T-helper 1 cell treated with Interleukin-12 subunit alpha and Interleukin-12 subunit beta and Interleukin-4 antibody, amounts not matched to agents 30 μg/mL and 1 μg/mL, for 36 hours (primary cell): ENCODE data around the gene ZFP64.
"Not testable (repeated sequence)": the region's sequence is repeated elsewhere in the genome, so short reads cannot be mapped to it uniquely, and the experiment has no call there.

ENCODE experiments used
- H3K27ac Mint-ChIP-seq: one replicate; pipeline ENCODE4 v1.8.0; 2021; ENCODE audit warnings: mild to moderate bottlenecking, mixed read lengths
- H3K27me3 Mint-ChIP-seq: one replicate; pipeline ENCODE4 v1.8.0; 2021; ENCODE audit warnings: low read depth, mixed read lengths
- H3K36me3 Mint-ChIP-seq: one replicate; pipeline ENCODE4 v1.8.0; 2021; ENCODE audit warnings: low read depth, mixed read lengths
- H3K4me1 Mint-ChIP-seq: one replicate; pipeline ENCODE4 v1.8.0; 2021; ENCODE audit warnings: low read depth, mixed read lengths
- H3K4me3 Mint-ChIP-seq: one replicate; pipeline ENCODE4 v1.8.0; 2021; ENCODE audit warnings: mild to moderate bottlenecking, moderate library complexity, mixed read lengths
- H3K9me3 Mint-ChIP-seq: one replicate; pipeline ENCODE4 v1.8.0; 2021; ENCODE audit warnings: mixed read lengths

ZFP64 gene

DNA sequence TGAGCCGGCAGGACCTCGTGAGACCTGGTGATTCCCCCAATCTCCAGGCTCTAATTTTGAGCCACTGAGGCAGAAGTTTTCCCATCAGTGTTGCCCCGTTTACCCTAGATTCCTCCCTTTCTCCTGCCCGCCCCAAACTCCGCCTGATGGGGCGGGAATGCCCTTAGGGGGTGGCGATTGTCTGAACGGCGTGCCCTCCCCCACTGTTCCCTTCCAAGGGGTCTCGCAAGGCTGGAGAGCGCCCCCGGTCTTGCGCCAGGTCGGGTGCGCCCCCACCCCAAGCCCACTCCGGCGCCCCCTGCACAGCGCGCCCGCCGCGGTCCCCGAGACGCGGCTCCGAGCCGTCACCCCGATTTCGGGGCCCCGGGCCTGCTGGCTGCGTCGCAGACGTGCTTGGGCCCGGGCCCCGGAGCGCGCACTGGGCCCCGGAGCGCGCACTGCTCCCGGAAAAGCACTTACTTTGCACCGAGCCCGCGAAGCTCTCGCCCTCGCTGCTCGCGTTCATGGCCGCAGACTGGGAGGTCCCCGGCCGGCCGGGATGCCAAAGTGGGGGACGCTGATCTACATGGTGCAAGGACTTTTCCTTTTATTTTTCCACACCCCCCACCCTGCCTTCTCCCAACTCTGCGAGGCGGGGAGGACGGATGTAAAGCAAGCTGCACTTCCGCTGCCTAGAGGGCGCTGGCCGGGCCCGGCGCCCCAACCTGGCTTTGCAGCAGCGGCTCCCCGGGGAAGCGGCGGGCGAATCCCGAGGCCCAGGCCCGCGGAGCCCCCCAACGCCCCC lies at the start of gene ZFP64:
TSS of gene ZFP64 (minus strand) at position 648 of the 784 bp plus-strand sequence. CDS start at position 505, 143 bp downstream.
- H3K27me3 Mint-ChIP-seq, result no peaks in the 10 kb centered on the region
- peak within 1 kb of the TSS; percentile 90 for H3K27ac Mint-ChIP-seq
- H3K9me3 Mint-ChIP-seq, result no peaks in the 10 kb centered on the region
- no peaks in the 10 kb centered on the region for H3K36me3 Mint-ChIP-seq
- peaks cover 13% of the 10 kb centered on the region for H3K4me1 Mint-ChIP-seq
- H3K4me3 Mint-ChIP-seq, result peak within 1 kb of the TSS; percentile 93

- H3K27ac Mint-ChIP-seq, result no peak overlapping the region
- no peak overlapping the region for H3K4me3 Mint-ChIP-seq
- no peaks in the 10 kb centered on the region for H3K4me1 Mint-ChIP-seq
These were observed 49.2 kb upstream of the ZFP64 start for GRCh38 chr20:52240802-52241201.

DNA sequence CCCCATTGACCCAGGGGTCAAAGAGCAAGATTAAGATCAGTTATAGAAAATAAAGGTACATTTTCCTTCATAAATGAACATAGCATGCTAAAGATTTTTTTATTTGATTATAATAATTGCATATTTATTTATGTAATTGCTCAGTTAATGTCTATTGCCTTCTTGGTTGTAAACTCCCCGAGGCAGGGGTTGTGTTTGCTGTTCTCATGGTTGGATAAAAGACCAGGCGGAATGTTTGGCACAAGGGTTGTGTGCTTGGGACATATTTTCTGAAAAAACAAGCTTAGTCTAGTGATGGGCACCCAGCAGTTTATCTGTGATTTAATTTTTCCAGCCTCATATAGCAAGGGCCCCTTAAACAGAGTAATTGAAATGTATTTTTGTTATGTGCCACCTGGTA lies 47.5 kb upstream of the ZFP64 start:
- Mint-ChIP-seq H3K27me3 (peaks cover 3% of the 10 kb centered on the region), H3K4me3 (no peak overlapping the region), H3K9me3 (no peaks in the 10 kb centered on the region), H3K4me1 (no peaks in the 10 kb centered on the region), H3K36me3 (no peaks in the 10 kb centered on the region), H3K27ac (no peak overlapping the region)

More at GRCh38 chr20:52240802-52241201, 49.2 kb upstream of the ZFP64 start:
- H3K27me3 Mint-ChIP-seq, result peaks cover 3% of the 10 kb centered on the region
- H3K9me3 Mint-ChIP-seq, result no peaks in the 10 kb centered on the region
- H3K36me3 Mint-ChIP-seq, result no peaks in the 10 kb centered on the region

DNA sequence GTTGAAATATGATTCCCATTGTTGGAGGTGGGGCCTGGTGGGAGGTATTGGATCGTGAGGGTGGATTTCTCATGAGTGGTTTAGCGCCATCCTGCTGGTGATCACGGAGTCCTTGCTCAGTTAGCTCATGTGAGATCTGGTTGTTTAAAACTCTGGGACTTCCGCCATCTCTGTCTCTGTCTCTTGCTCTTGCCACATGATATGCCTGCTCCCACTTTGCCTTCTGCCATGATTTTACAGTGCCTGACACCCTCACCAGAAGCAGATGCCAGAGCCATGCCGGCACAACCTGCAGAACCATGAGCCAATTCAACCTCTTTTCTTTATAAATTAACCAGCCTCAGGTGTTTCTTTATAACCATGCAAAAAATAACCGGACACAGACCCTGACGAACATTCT lies 44.7 kb upstream of the ZFP64 start:
- Mint-ChIP-seq H3K9me3 (no peaks in the 10 kb centered on the region), H3K27me3 (peaks cover 6% of the 10 kb centered on the region), H3K27ac (no peak overlapping the region), H3K36me3 (no peaks in the 10 kb centered on the region), H3K4me1 (no peaks in the 10 kb centered on the region), H3K4me3 (no peak overlapping the region)

- Mint-ChIP-seq H3K9me3 (no peaks in the 10 kb centered on the region), H3K36me3 (no peaks in the 10 kb centered on the region), H3K4me1 (no peaks in the 10 kb centered on the region), H3K4me3 (no peak overlapping the region), H3K27ac (no peak overlapping the region), H3K27me3 (peaks cover 6% of the 10 kb centered on the region)
These were observed 43.5 kb upstream of the ZFP64 start for GRCh38 chr20:52235129-52235528.

- Mint-ChIP-seq H3K36me3 (no peaks in the 10 kb centered on the region), H3K27me3 (peaks cover 6% of the 10 kb centered on the region), H3K27ac (no peak overlapping the region)
These were observed 42.9 kb upstream of the ZFP64 start for GRCh38 chr20:52234302-52235045.

GRCh38 chr20:52231230-52231746 lies 39.7 kb upstream of the ZFP64 start:
- Mint-ChIP-seq H3K27ac (no peak overlapping the region), H3K4me3 (no peak overlapping the region), H3K27me3 (peaks cover 3% of the 10 kb centered on the region), H3K36me3 (no peaks in the 10 kb centered on the region), H3K4me1 (no peaks in the 10 kb centered on the region), H3K9me3 (no peaks in the 10 kb centered on the region)

More at GRCh38 chr20:52234302-52235045, 42.9 kb upstream of the ZFP64 start:
- Mint-ChIP-seq H3K4me3 (no peak overlapping the region), H3K4me1 (no peaks in the 10 kb centered on the region), H3K9me3 (no peaks in the 10 kb centered on the region)

GRCh38 chr20:52230409-52230808 lies 38.8 kb upstream of the ZFP64 start:
- H3K4me1 Mint-ChIP-seq, result no peaks in the 10 kb centered on the region
- no peaks in the 10 kb centered on the region for H3K9me3 Mint-ChIP-seq
- H3K4me3 Mint-ChIP-seq, result no peak overlapping the region
- H3K27ac Mint-ChIP-seq, result no peak overlapping the region
- H3K36me3 Mint-ChIP-seq, result no peaks in the 10 kb centered on the region
- peaks cover 3% of the 10 kb centered on the region for H3K27me3 Mint-ChIP-seq

DNA sequence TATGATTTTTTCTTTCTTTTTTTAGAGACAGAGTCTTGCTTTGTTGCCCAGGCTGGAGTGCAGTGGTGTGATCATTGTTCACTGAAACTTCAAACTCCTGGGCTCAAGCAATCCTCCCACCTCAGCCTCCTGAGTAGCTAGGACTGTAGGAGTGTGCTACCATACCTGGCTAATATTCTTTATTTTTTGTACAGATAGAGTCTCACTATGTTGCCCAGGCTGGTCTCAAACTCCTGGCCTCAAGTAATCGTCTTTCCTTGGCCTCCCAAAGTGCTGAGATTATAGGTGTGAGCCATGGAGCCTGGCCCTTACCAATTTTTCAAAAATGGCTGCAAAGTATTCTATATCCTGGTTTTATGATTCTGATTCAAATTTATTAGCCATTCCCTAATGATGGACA lies 37.8 kb upstream of the ZFP64 start:
- H3K4me3 Mint-ChIP-seq, H3K4me1 Mint-ChIP-seq, H3K27me3 Mint-ChIP-seq: not testable (repeated sequence)

GRCh38 chr20:52226370-52226769 lies 34.8 kb upstream of the ZFP64 start:
- no peak overlapping the region for H3K27ac Mint-ChIP-seq
- peaks cover 5% of the 10 kb centered on the region for H3K9me3 Mint-ChIP-seq
- H3K4me1 Mint-ChIP-seq, result no peaks in the 10 kb centered on the region
- no peaks in the 10 kb centered on the region for H3K27me3 Mint-ChIP-seq
- no peak overlapping the region for H3K4me3 Mint-ChIP-seq
- no peaks in the 10 kb centered on the region for H3K36me3 Mint-ChIP-seq

More for the DNA sequence above, 37.8 kb upstream of the ZFP64 start:
- H3K9me3 Mint-ChIP-seq, H3K36me3 Mint-ChIP-seq, H3K27ac Mint-ChIP-seq: not testable (repeated sequence)

GRCh38 chr20:52224920-52225319 lies 33.3 kb upstream of the ZFP64 start:
- Mint-ChIP-seq H3K27ac (no peak overlapping the region), H3K9me3 (peaks cover 16% of the 10 kb centered on the region), H3K4me1 (no peaks in the 10 kb centered on the region), H3K27me3 (no peaks in the 10 kb centered on the region), H3K36me3 (no peaks in the 10 kb centered on the region), H3K4me3 (no peak overlapping the region)

DNA sequence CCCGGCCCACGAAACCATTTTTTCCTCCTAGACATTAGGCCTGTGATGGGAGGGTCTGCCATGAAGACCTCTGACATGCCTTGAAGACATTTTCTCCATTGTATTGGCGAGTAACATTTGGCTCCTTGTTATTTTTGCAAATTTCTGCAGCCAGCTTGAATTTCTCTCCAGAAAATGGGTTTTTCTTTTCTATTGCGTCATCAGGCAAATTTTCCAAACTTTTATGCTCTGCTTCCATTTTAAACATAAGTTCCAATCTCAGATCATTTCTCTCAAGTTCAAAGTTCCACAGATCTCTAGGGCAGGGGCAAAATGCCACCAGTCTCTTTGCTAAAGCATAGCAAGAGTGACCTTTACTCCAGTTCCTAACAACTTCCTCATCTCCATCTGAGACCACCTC lies 29.8 kb upstream of the ZFP64 start:
- not testable (repeated sequence) for H3K4me1 Mint-ChIP-seq, H3K4me3 Mint-ChIP-seq, H3K36me3 Mint-ChIP-seq, H3K27me3 Mint-ChIP-seq, H3K27ac Mint-ChIP-seq
- H3K9me3 Mint-ChIP-seq, result peaks cover 19% of the 10 kb centered on the region

GRCh38 chr20:52220891-52221290 lies 29.3 kb upstream of the ZFP64 start:
- H3K4me1 Mint-ChIP-seq, H3K27me3 Mint-ChIP-seq, H3K36me3 Mint-ChIP-seq: not testable (repeated sequence)

DNA sequence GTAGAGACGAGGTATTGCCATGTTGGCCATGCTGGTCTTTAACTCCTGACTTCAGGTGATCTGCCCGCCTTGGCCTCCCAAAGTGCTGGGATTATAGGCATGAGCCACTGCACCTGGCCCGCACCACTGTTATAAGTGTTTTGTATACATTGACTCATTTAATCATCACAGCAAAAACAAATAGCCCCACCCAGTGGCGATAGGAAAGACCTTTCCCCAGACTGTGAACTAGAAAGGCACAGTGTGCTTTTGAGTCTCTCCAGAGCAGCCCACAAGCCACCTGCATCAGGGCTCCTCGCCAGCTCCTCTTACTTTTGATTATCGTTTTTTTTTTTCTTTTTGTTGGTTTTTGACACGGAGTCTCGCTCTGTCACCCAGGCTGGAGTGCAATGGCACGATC lies 27.9 kb upstream of the ZFP64 start:
- H3K4me1 Mint-ChIP-seq, result no peaks in the 10 kb centered on the region

More at GRCh38 chr20:52220891-52221290, 29.3 kb upstream of the ZFP64 start:
- H3K4me3 Mint-ChIP-seq, H3K27ac Mint-ChIP-seq: not testable (repeated sequence)
- H3K9me3 Mint-ChIP-seq, result peaks cover 19% of the 10 kb centered on the region

More for the DNA sequence above, 27.9 kb upstream of the ZFP64 start:
- Mint-ChIP-seq H3K27ac (no peak overlapping the region), H3K9me3 (peaks cover 19% of the 10 kb centered on the region), H3K27me3 (peaks cover 4% of the 10 kb centered on the region), H3K36me3 (no peaks in the 10 kb centered on the region), H3K4me3 (no peak overlapping the region)
